Measurements from ENCODE around the gene TBXAS1. TPM values are rescaled to one million over a fixed set of nuclear protein-coding genes. Genes with fewer than 3 reads are reported as not detected.

TBXAS1 gene
- total RNA-seq, 1 experiment from 2014 or later, result 2.2 TPM

DNA sequence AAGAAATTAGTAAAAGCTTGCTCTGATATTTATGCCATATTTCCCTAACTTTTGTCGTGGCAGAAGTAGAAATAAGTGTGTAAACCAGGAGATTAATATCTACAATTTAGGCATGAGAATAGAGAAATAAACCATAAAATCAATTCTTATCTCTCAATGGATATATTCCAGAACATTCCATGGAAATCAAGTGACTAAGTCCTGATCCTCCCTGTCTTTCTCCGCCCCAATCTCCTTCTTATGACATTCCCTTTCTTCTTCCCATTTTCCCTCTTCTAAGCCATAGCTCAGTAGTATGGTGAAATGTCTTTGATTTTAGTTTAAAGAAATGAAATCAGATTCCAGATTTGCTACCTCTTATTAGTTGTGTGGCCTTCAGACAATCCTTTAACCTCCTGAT, 88.8 kb downstream of the TBXAS1 start:
- H2AFZ ChIP-seq, result no peak overlapping the region
- H3F3A ChIP-seq (ENCODE audit: insufficient read depth, low read depth), result peaks cover 33% of the 10 kb centered on the region
- no peaks in the 10 kb centered on the region for H3K9me3 ChIP-seq (ENCODE audit: insufficient read depth, low read depth)
- CTCF ChIA-PET, result interaction anchor here (0.6 kb wide), 2 partner anchors 59 to 145 kb away, joined by 3 to 6 read pairs; no protein-coding TSS in a partner anchor
- no peaks in the 10 kb centered on the region for H4K20me1 ChIP-seq (ENCODE audit: insufficient read depth)
- H3K36me3 ChIP-seq (ENCODE audit: low read depth), result no peaks in the 10 kb centered on the region
- no peak overlapping the region for H3K4me3 ChIP-seq
- H3K27ac ChIP-seq, result peak overlapping the region; percentile 95
- H3K9me2 ChIP-seq (ENCODE audit: insufficient read depth), result no peaks in the 10 kb centered on the region
- POLR2A ChIA-PET (ENCODE audit: unreplicated experiment), result no interaction called here
- no peaks in the 10 kb centered on the region for H3K27me3 ChIP-seq (ENCODE audit: insufficient read depth, low read depth)
- no peak for TF ChIP-seq EZH2 (IDR thresholded peaks at IDR 0.05; ENCODE audit: low read depth)
- TF ChIP-seq, protein P1, sequence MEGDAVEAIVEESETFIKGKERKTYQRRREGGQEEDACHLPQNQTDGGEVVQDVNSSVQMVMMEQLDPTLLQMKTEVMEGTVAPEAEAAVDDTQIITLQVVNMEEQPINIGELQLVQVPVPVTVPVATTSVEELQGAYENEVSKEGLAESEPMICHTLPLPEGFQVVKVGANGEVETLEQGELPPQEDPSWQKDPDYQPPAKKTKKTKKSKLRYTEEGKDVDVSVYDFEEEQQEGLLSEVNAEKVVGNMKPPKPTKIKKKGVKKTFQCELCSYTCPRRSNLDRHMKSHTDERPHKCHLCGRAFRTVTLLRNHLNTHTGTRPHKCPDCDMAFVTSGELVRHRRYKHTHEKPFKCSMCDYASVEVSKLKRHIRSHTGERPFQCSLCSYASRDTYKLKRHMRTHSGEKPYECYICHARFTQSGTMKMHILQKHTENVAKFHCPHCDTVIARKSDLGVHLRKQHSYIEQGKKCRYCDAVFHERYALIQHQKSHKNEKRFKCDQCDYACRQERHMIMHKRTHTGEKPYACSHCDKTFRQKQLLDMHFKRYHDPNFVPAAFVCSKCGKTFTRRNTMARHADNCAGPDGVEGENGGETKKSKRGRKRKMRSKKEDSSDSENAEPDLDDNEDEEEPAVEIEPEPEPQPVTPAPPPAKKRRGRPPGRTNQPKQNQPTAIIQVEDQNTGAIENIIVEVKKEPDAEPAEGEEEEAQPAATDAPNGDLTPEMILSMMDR (conservative IDR thresholded peaks at IDR 0.05), result no peak
- DNase-seq, result no peak
- H3K4me1 ChIP-seq (replicated peaks; ENCODE audit: insufficient read depth), result peaks cover 46% of the 10 kb centered on the region
- intact Hi-C loops (cut with micrococcal nuclease; ENCODE audit: unreplicated experiment), result no loop called here
- BruUV-seq (replicated peaks), result no TSS peak
- no peaks in the 10 kb centered on the region for H3K79me2 ChIP-seq (ENCODE audit: low read depth)
- H3K4me2 ChIP-seq, result peak overlapping the region; percentile 69; the same call in 1 of the 2 replicates

- H3K4me1 ChIP-seq (replicated peaks; ENCODE audit: insufficient read depth), result peaks cover 46% of the 10 kb centered on the region
- H2AFZ ChIP-seq, result no peak overlapping the region
- DNase-seq, result no peak
- H3K36me3 ChIP-seq (ENCODE audit: low read depth), result no peaks in the 10 kb centered on the region
- H3K4me2 ChIP-seq, result no peak overlapping the region
- no TSS peak for BruUV-seq (replicated peaks)
- peaks cover 33% of the 10 kb centered on the region for H3F3A ChIP-seq (ENCODE audit: insufficient read depth, low read depth)
- H3K79me2 ChIP-seq (ENCODE audit: low read depth), result no peaks in the 10 kb centered on the region
- no peak overlapping the region for H3K4me3 ChIP-seq
- no peaks in the 10 kb centered on the region for H3K9me2 ChIP-seq (ENCODE audit: insufficient read depth)
- H3K27ac ChIP-seq, result no peak overlapping the region
- no peaks in the 10 kb centered on the region for H3K27me3 ChIP-seq (ENCODE audit: insufficient read depth, low read depth)
- H3K9me3 ChIP-seq (ENCODE audit: insufficient read depth, low read depth), result no peaks in the 10 kb centered on the region
- intact Hi-C loops (cut with micrococcal nuclease; ENCODE audit: unreplicated experiment), result no loop called here
- no peaks in the 10 kb centered on the region for H4K20me1 ChIP-seq (ENCODE audit: insufficient read depth)
- ChIA-PET POLR2A (ENCODE audit: unreplicated experiment) (no interaction called here), CTCF (no interaction called here)
- TF ChIP-seq EZH2 (IDR thresholded peaks at IDR 0.05; ENCODE audit: low read depth), result no peak
- TF ChIP-seq, protein P1 (conservative IDR thresholded peaks at IDR 0.05), result no peak
Observed at GRCh38 chr7:139918480-139918879, 89.4 kb downstream of the TBXAS1 start.

DNA sequence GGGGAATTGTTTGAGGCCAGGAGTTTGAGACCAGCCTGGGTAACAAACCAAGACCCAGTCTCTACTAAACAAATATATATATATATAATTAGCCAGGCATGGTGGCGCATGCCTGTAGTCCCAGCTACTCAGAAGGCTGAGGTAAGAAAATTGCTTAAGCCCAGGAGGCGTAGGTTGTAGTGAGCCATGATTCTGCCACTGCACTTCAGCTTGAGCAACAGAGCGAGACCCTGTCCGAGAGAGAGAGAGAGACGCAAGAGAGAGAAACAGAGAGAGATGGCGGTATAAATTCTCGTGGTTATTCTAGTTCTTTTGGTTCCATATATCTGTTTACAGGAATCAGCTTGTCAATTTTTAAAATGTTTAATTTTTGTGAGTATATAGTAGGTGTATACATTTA, 94.0 kb downstream of the TBXAS1 start:
- TF ChIP-seq EZH2 (IDR thresholded peaks at IDR 0.05; ENCODE audit: low read depth), result no peak
- TF ChIP-seq, protein P1 (conservative IDR thresholded peaks at IDR 0.05), result no peak
- Histone ChIP-seq H3K36me3 (ENCODE audit: low read depth) (no peaks in the 10 kb centered on the region), H3K4me2 (no peak overlapping the region), H3K27me3 (ENCODE audit: insufficient read depth, low read depth) (no peaks in the 10 kb centered on the region), H3K4me3 (no peak overlapping the region), H4K20me1 (ENCODE audit: insufficient read depth) (no peaks in the 10 kb centered on the region), H3F3A (ENCODE audit: insufficient read depth, low read depth) (peaks cover 3% of the 10 kb centered on the region; the same call in 1 of the 2 replicates), H3K27ac (no peak overlapping the region), H3K9me3 (ENCODE audit: insufficient read depth, low read depth) (no peaks in the 10 kb centered on the region), H2AFZ (no peak overlapping the region), H3K79me2 (ENCODE audit: low read depth) (no peaks in the 10 kb centered on the region), H3K4me1 (replicated peaks; ENCODE audit: insufficient read depth) (peaks cover 2% of the 10 kb centered on the region), H3K9me2 (ENCODE audit: insufficient read depth) (no peaks in the 10 kb centered on the region)
- ChIA-PET POLR2A (ENCODE audit: unreplicated experiment) (no interaction called here), CTCF (no interaction called here)
- DNase-seq, result no peak
- intact Hi-C loops (cut with micrococcal nuclease; ENCODE audit: unreplicated experiment), result no loop called here
- no TSS peak for BruUV-seq (replicated peaks)
